Small intestine (tissue), 7 donors: ENCODE results near the gene ANO10. TPM values are rescaled to one million over a fixed set of nuclear protein-coding genes. Genes with fewer than 3 reads are reported as not detected.

Experiments used
- DNase-seq, 2 donors: peaks; one replicate each; pipeline versions ENCODE4 v3.0.0 to v3.0.0-alpha.2; 2013
- FAIRE-seq: peaks from 2 replicates; lab custom pipeline; 2012; peaks lifted over from hg19 to GRCh38; lab: Jason Lieb, UNC
- H3K27ac ChIP-seq, 3 donors: one replicate each; pipeline ENCODE4 v1.5.1; 2013; ENCODE audit warnings: low read length in 2 of 3, mild to moderate bottlenecking in 2 of 3, control low read depth in 1 of 3, inconsistent platforms in 1 of 3, low read depth in 1 of 3, moderate library complexity in 1 of 3
- H3K27me3 ChIP-seq, 3 donors: one replicate each; pipeline ENCODE4 v1.6.1; 2013; ENCODE audit warnings: low read length in 3 of 3, inconsistent platforms in 1 of 3; ENCODE audit not compliant: control insufficient read depth in 3 of 3, insufficient read depth in 3 of 3
- H3K36me3 ChIP-seq, 3 donors: one replicate each; pipeline ENCODE4 v1.6.1; 2013; ENCODE audit warnings: low read length in 3 of 3, inconsistent platforms in 1 of 3, low read depth in 1 of 3, mild to moderate bottlenecking in 1 of 3, moderate library complexity in 1 of 3; ENCODE audit not compliant: control insufficient read depth in 3 of 3, insufficient read depth in 2 of 3
- H3K4me1 ChIP-seq, 3 donors: one replicate each; pipeline ENCODE4 v1.6.1; 2013; ENCODE audit warnings: low read length in 2 of 3, inconsistent platforms in 1 of 3, low read depth in 1 of 3, mild to moderate bottlenecking in 1 of 3, moderate library complexity in 1 of 3; ENCODE audit not compliant: control insufficient read depth in 3 of 3, insufficient read depth in 2 of 3
- H3K4me3 ChIP-seq, 3 donors: one replicate each; pipeline ENCODE4 v1.5.1; 2013; ENCODE audit warnings: low read length in 3 of 3, control low read depth in 1 of 3, inconsistent platforms in 1 of 3, low read depth in 1 of 3, mild to moderate bottlenecking in 1 of 3, moderate library complexity in 1 of 3
- H3K9me3 ChIP-seq, 2 donors: one replicate each; pipeline ENCODE4 v1.6.1; 2013; ENCODE audit warnings: low read depth in 1 of 2, low read length in 1 of 2; ENCODE audit not compliant: control insufficient read depth in 2 of 2, insufficient read depth in 1 of 2
- WGBS, 3 donors: extraction: QIAGEN DNeasy Blood & Tissue Kit; methylation state at CpG; one replicate each; pipeline ENCODE4 v1.1.7; 2013; 5-methylcytosine and 5-hydroxymethylcytosine counted together
- polyA plus RNA-seq, 4 donors: library from polyadenylated mRNA; stranded (reverse) in 3 of 4; unstranded in 1 of 4; fragments of 200-250 nt in 3 of 4; fragments of 120-200 nt in 1 of 4; gene quantifications; one replicate each; pipeline versions ENCODE4 v1.2.1 to v1.2.3, GENCODE V29; 2013
- donor health status: healthy with polysubstance abuse.
- donor health status: control.
- donor health status: control.
- donor health status: Bipolar disorder and iron deficiency.
- donor health status: healthy.

Gene ANO10
- polyA plus RNA-seq, 4 donors: 21.7 to 45.6 (median 30.1) TPM

DNA sequence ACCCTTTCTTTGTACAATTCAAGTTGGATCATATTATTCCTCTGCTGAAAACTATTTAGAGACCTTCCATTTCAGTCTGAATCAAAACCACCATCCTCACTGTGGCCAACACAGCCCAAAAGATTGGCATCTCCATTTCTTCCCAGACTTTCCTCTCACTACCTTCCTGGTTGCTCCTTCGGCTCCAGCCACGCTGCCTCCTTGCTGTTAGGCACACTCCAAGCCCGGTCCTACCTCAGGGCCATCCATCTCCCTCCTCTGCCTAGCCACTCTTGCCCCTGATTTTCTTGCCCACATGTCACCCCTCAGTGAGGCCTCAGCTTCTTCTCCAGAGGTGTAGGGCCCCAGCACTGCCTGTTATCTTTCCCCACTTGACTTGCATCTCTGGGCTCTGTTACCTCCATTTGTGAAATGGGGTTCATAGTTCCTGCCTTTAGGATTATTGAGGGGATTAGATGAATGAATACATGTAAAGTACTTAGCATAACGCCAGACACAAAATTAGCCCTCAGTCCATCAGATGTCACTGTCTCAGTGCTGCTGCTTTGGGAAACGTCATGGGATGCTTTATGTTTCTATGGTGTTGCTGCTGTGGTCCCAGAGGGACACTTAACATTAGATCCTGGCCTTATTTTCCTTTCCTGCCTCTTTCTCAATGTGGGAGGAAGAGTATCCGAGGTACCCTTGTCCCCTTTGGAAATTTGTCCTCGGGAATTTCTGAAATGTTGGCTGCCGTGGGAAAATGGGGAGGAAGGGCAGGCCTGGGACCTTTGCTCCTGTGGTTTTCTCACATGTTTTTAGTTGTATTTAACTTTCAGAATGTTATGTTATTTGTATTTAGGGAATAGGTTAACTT lies 304.1 kb downstream of the ANO10 start:
- Histone ChIP-seq H3K9me3 (no peaks in the 10 kb centered on the region), H3K4me1 (peaks cover 2 to 9% (median 3%) of the 10 kb centered on the region in 3 donors), H3K36me3 (peaks cover 0 to 10% (median 5%) of the 10 kb centered on the region in 3 donors), H3K4me3 (no peak overlapping the region), H3K27ac (peak overlapping the region in 2 of 3 donors; percentile 38 to 51), H3K27me3 (no peaks in the 10 kb centered on the region)
- FAIRE-seq (no peak), DNase-seq (peak in 1 of 2 donors; percentile 16)
- WGBS, 3 donors: 67 to 76% (median 74%) methylated on average over 8 of the region's 8 CpGs

DNA sequence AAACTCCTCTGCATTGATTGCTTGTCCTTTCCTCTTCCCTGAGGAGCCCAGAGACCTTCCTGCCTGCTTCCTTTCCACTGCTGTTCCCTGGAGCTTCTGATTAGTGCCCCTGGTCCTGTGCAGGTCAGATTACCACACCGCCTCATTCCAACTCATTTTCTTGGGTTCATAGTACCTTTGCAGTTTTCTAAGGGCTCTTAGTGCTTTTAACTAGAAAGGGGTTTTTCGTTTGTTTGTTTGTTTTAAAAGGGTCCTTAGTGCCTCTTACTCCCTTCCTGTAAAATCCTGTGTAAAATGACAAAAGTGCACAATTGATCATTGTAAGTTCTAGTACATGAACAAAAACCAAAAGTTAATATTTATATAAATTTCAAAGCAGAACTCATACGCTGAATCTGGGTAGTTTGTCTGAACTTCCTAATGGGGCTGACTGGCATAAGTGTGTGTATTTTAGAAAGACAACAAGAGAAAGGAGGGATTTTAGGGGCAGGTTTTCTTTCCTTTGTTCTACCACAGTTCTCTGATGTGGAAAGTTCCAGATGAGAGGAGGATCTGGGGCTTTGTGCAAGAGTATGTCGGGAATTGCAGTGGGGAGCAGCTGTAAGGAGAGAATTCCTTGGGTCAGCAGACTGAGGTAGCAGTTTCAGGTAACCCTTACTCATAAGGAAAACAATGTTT lies 304.9 kb downstream of the ANO10 start:
- peak in 1 of 2 donors; percentile 38 for DNase-seq
- Histone ChIP-seq H3K9me3 (no peaks in the 10 kb centered on the region), H3K36me3 (peaks cover 0 to 10% (median 5%) of the 10 kb centered on the region in 3 donors), H3K4me3 (no peak overlapping the region), H3K27me3 (no peaks in the 10 kb centered on the region), H3K4me1 (peaks cover 2 to 9% (median 3%) of the 10 kb centered on the region in 3 donors), H3K27ac (peak overlapping the region in 2 of 3 donors; percentile 38 to 51)
- FAIRE-seq: no peak
- 71 to 86% (median 82%) methylated on average over 4 of the region's 4 CpGs for WGBS, 3 donors

Other genes with a start within 250 kb of the ANO10 start
- 10 to 100 TPM; 13.8 to 42.5 (median 28.9) TPM for gene ABHD5, start 68.9 kb upstream of the ANO10 start, polyA plus RNA-seq